Keratinocyte (primary cell): Measurements from ENCODE around the gene RPL29.

ENCODE experiments used
- EZH2 ChIP-seq: IDR thresholded peaks from one replicate; pipeline ENCODE4 v1.6.1; 2012; ENCODE audit warnings: inconsistent platforms, mild to moderate bottlenecking, low read length, moderate library complexity
- TF ChIP-seq, protein P1 (sequence below), 3 experiments: IDR thresholded peaks in 1 of 3; conservative IDR thresholded peaks in 1 of 3; optimal IDR thresholded peaks in 1 of 3; 2 replicates in 2 of 3; 3 replicates in 1 of 3; pipeline versions ENCODE3 to v1.5.1; 2011; ENCODE audit warnings: low read length in 3 of 3, mild to moderate bottlenecking in 3 of 3, moderate library complexity in 2 of 3, control low read depth in 1 of 3, inconsistent platforms in 1 of 3; ENCODE audit not compliant: insufficient read depth in 2 of 3; ENCODE audit errors: extremely low read depth in 1 of 3

DNA sequence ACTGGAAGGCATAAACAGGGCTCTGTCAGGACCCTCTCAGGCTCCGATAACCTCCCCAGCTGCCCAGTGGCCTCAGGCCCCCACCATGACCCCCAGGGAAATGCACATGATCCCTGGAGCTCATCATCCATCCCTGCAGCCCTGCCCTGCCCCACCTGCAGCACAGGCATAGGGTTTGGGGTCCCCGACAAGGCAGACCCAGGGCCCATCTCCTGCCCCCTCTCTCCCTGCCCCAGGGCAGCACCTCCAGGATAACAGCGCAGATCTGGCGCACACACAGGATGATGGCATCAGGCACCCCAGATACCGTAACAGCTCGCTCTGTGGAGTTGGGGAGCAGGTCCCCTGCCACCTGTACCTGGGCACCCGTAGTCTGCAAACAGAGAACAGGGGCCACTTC, 36.0 kb downstream of the RPL29 start:
- TF ChIP-seq, protein P1, sequence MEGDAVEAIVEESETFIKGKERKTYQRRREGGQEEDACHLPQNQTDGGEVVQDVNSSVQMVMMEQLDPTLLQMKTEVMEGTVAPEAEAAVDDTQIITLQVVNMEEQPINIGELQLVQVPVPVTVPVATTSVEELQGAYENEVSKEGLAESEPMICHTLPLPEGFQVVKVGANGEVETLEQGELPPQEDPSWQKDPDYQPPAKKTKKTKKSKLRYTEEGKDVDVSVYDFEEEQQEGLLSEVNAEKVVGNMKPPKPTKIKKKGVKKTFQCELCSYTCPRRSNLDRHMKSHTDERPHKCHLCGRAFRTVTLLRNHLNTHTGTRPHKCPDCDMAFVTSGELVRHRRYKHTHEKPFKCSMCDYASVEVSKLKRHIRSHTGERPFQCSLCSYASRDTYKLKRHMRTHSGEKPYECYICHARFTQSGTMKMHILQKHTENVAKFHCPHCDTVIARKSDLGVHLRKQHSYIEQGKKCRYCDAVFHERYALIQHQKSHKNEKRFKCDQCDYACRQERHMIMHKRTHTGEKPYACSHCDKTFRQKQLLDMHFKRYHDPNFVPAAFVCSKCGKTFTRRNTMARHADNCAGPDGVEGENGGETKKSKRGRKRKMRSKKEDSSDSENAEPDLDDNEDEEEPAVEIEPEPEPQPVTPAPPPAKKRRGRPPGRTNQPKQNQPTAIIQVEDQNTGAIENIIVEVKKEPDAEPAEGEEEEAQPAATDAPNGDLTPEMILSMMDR (optimal IDR thresholded peaks at IDR 0.05 in 1 of 3, IDR thresholded peaks at IDR 0.05 in 1 of 3, conservative IDR thresholded peaks at IDR 0.05 in 1 of 3; ENCODE audit: extremely low read depth in 1 of 3, insufficient read depth in 2 of 3, low read length in 3 of 3): no peak
- no peak for TF ChIP-seq EZH2
